LNCaP clone FGC (cell line): ENCODE results near the gene NOP53.
"Not testable (repeated sequence)": the region's sequence is repeated elsewhere in the genome, so short reads cannot be mapped to it uniquely, and the experiment has no call there.

Source experiments
- DNase-seq: peaks from one replicate; pipeline ENCODE4 v3.0.0-alpha.2; 2011; ENCODE audit warnings: low read depth
- H3K4me3 ChIP-seq: 2 replicates; pipeline ENCODE4 v1.5.1; 2011; ENCODE audit warnings: mild to moderate bottlenecking, low read depth, low read length, control low read depth
- CTCF ChIP-seq: IDR thresholded peaks from 2 replicates; pipeline ENCODE4 v1.5.1; 2012; ENCODE audit warnings: mild to moderate bottlenecking; ENCODE audit not compliant: control insufficient read depth, insufficient read depth; ENCODE audit errors: extremely low read depth

Gene NOP53

GRCh38 chr19:47720669-47721422 is 24.5 kb upstream of the NOP53 start:
- TF ChIP-seq CTCF, result no peak
- H3K4me3 ChIP-seq, result no peak overlapping the region
- DNase-seq, result no peak

GRCh38 chr19:47723581-47723940 is 21.8 kb upstream of the NOP53 start:
- no peak for TF ChIP-seq CTCF
- H3K4me3 ChIP-seq, result no peak overlapping the region
- DNase-seq, result no peak

DNA sequence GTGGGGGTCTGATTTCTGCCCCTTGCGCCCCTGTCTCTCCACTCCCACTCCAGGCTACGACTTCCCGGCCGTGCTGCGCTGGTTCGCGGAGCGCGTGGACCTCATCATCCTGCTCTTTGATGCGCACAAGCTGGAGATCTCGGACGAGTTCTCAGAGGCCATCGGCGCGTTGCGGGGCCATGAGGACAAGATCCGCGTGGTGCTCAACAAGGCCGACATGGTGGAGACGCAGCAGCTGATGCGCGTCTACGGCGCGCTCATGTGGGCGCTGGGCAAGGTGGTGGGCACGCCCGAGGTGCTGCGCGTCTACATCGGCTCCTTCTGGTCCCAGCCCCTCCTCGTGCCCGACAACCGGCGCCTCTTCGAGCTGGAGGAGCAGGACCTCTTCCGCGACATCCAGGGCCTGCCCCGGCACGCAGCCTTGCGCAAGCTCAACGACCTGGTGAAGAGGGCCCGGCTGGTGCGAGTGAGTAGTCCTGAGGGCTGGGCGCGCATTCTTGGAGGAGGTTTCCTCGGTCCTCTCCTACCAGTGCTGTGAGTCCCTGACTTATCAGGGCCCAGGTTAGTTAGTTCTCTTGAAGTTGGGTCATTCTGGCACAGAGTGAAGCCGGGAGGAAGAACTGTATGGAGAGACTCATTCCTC is 19.5 kb upstream of the NOP53 start:
- DNase-seq, result no peak
- no peak for TF ChIP-seq CTCF
- H3K4me3 ChIP-seq, result no peak overlapping the region

- H3K4me3 ChIP-seq, result no peak overlapping the region
- no peak for TF ChIP-seq CTCF
- DNase-seq, result no peak
Measured at GRCh38 chr19:47726467-47726866, 18.9 kb upstream of the NOP53 start.

DNA sequence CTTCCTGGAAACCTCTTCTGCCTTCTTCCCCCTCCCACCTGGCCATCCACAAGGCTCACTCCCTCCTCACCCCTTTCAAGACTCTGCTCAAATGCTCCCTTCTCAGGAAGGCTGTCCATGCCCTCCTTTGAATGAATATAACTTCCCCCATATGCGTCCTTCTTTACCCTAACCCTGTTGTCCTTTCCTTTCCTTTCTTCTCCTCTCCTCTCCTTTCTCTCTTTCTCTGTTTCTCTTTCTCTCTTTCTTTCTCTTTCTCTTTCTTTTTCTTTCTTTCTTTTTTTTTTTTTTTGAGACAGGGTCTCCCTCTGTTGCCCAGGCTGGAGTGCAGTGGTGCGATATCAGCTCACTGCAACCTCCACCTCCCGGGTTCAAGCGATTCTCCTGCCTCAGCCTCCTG is 17.1 kb upstream of the NOP53 start:
- DNase-seq, H3K4me3 ChIP-seq: not testable (repeated sequence)

- no peak for DNase-seq
- TF ChIP-seq CTCF, result no peak
- H3K4me3 ChIP-seq, result no peak overlapping the region
Measured at GRCh38 chr19:47729468-47729798, 15.9 kb upstream of the NOP53 start.

GRCh38 chr19:47729799-47730520 is 15.4 kb upstream of the NOP53 start:
- TF ChIP-seq CTCF, result no peak
- H3K4me3 ChIP-seq, result no peak overlapping the region
- DNase-seq, result no peak
